Brain microvascular endothelial cell (primary cell): ENCODE measurements around the gene PRKN.

Experiments
- DNase-seq: peaks from one replicate; pipeline ENCODE4 v3.0.0-alpha.2; 2020
- H3K27ac ChIP-seq: fragments of 250-450 bp; sonication (Bioruptor Pico); 2 replicates; pipeline ENCODE4 v1.5.1; 2020; ENCODE audit warnings: mild to moderate bottlenecking, moderate library complexity
- H3K27me3 ChIP-seq: fragments of 250-450 bp; sonication (Bioruptor Pico); replicated peaks from 2 replicates; pipeline ENCODE4 v1.5.1; 2020; ENCODE audit warnings: mild to moderate bottlenecking
- H3K36me3 ChIP-seq: fragments of 250-450 bp; sonication (Bioruptor Pico); replicated peaks from 2 replicates; pipeline ENCODE4 v1.5.1; 2020; ENCODE audit warnings: mild to moderate bottlenecking
- H3K4me3 ChIP-seq: 2 replicates; pipeline ENCODE4 v1.5.1; 2011; ENCODE audit warnings: low read depth, mild to moderate bottlenecking, control low read depth, low read length, moderate library complexity
- in situ Hi-C: cut with HindIII; loops from 2 replicates; pipeline ENCODE4 v1.10.0; 2017; ENCODE audit warnings: low sequenced_read_pairs, low pct_ligation_motif_present
- TF ChIP-seq, protein P1 (sequence below): IDR thresholded peaks from 2 replicates; pipeline ENCODE4 v1.5.1; 2011; ENCODE audit warnings: low read depth, mild to moderate bottlenecking, moderate library complexity, low read length, control low read depth, inconsistent platforms; ENCODE audit errors: missing control alignments

Gene PRKN

DNA sequence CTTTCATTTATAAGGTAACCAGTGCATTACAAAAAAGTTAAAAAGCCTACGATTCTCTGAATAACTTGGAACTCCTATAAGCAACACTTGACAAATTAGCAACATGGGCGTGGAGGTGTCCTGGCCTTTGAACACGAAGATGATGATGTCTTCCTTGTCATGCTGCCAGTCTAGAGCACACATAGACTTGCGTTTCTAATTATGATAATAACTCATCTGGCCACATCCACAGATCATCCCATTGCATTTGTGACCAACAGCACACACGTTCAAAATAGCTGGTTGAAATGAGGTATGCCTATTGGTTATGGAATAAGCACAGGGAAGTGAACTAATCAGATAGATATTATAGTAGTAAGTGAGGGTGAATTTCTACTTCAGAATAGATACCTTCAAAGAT, 608.9 kb downstream of the PRKN start:
- H3K4me3 ChIP-seq: no peak overlapping the region
- no peak overlapping the region for H3K27ac ChIP-seq
- TF ChIP-seq, protein P1, sequence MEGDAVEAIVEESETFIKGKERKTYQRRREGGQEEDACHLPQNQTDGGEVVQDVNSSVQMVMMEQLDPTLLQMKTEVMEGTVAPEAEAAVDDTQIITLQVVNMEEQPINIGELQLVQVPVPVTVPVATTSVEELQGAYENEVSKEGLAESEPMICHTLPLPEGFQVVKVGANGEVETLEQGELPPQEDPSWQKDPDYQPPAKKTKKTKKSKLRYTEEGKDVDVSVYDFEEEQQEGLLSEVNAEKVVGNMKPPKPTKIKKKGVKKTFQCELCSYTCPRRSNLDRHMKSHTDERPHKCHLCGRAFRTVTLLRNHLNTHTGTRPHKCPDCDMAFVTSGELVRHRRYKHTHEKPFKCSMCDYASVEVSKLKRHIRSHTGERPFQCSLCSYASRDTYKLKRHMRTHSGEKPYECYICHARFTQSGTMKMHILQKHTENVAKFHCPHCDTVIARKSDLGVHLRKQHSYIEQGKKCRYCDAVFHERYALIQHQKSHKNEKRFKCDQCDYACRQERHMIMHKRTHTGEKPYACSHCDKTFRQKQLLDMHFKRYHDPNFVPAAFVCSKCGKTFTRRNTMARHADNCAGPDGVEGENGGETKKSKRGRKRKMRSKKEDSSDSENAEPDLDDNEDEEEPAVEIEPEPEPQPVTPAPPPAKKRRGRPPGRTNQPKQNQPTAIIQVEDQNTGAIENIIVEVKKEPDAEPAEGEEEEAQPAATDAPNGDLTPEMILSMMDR: no peak
- no peaks in the 10 kb centered on the region for H3K27me3 ChIP-seq
- DNase-seq: no peak
- H3K36me3 ChIP-seq: no peaks in the 10 kb centered on the region
- in situ Hi-C loops: no loop called here

DNA sequence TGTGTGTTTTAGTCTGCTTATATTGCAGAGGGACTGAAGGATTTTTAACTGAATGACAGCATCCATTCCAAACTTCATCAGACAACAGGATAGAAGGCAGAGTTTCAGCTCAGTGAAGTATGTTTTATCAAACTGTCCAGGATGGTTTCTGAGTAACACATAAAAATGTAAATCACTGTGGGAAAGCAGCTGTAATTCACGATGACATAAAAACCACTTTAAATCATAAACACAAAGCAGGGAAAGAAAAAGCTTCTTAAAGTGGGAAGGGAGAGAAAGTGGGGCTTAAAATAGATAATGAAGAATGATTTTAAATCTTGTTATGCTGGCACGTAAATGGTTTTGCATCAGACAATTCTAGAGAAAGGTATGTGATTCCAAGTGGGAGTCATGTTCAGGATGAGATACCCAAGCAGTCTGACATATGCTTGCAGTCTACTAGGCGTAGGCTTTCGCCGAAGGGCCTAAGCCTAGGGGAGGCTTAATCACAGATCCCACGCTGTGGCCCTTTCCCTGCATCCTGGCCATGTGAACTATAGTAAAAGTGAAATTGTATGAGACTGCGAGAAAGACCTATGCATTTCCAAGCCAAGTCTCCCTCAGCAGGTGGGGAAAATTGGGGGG, 610.6 kb downstream of the PRKN start:
- Histone ChIP-seq H3K27me3 (no peaks in the 10 kb centered on the region), H3K27ac (no peak overlapping the region), H3K36me3 (no peaks in the 10 kb centered on the region), H3K4me3 (no peak overlapping the region)
- TF ChIP-seq, protein P1: no peak
- no peak for DNase-seq
- in situ Hi-C loops: no loop called here

DNA sequence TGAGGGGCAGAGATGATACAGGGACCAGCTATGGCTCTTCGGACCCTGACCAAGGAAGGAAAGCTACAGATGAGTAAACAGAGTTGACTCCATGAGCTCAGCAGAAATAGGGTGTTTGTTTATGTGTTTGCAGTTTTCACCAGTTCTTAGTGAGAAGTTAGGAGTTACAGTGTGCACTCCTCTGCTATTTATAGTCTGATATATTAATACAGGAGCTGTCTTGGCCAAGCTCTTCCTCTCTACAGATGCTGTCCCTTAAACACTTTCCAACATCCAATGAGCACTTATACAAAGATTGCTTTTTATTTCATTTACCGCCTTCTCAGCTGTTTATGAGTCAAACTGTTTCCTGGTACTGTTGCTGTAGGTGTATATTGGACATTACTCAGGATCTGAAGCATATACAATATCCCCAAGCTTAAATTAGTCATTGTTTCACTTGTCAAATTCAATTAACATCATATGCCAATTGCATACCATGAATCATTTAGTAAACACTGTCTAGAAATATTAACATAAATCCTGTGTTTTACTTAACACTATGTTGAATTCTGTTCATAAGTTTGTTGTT, 618.0 kb downstream of the PRKN start:
- no peak overlapping the region for H3K4me3 ChIP-seq
- in situ Hi-C loops: no loop called here
- TF ChIP-seq, protein P1: no peak
- H3K27me3 ChIP-seq: no peaks in the 10 kb centered on the region
- DNase-seq: no peak
- no peak overlapping the region for H3K27ac ChIP-seq
- H3K36me3 ChIP-seq: no peaks in the 10 kb centered on the region

DNA sequence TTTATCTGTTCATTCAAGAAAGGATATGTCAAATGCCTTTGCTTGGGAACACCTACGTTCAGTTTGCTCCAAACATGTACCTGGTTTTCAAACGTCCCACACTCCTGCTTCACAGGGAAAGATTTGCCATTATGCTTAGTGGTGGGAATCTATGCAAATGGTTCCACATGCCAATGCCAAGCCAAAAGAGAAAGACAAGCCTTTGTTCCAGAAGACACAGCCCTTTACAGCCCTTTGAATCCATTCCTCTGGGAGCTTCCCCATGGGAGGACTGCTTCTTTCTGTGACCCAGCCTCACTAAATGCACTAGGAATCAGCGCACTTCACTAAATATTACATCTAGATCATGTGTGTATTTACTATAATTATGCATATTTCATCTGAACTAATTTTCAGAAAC, 619.5 kb downstream of the PRKN start:
- no peak overlapping the region for H3K4me3 ChIP-seq
- no peak for DNase-seq
- no peaks in the 10 kb centered on the region for H3K27me3 ChIP-seq
- TF ChIP-seq, protein P1: no peak
- H3K36me3 ChIP-seq: no peaks in the 10 kb centered on the region
- in situ Hi-C loops: no loop called here
- no peak overlapping the region for H3K27ac ChIP-seq

DNA sequence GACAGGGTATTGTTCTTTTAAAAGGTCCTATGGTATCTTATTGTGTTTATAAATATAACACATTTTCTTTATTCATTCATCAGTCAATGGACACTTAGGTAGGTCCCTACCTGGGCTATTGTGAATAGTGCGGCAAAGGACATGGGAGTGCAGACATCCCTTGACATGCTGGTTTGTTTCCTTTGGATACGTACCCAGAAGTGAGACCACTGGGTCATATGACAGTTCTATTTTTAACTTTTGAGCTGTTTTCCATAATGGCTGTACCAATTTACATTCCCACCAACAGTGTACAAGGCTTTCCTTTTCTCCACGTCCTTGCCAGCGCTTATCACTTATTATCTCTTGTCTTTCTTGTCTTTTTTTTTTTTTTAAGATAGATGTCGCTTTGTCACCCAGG, 627.5 kb downstream of the PRKN start:
- TF ChIP-seq, protein P1: no peak
- Histone ChIP-seq H3K27me3 (no peaks in the 10 kb centered on the region), H3K4me3 (no peak overlapping the region), H3K36me3 (no peaks in the 10 kb centered on the region), H3K27ac (peak overlapping the region; percentile 73)
- in situ Hi-C loops: no loop called here
- DNase-seq: peak; percentile 45

DNA sequence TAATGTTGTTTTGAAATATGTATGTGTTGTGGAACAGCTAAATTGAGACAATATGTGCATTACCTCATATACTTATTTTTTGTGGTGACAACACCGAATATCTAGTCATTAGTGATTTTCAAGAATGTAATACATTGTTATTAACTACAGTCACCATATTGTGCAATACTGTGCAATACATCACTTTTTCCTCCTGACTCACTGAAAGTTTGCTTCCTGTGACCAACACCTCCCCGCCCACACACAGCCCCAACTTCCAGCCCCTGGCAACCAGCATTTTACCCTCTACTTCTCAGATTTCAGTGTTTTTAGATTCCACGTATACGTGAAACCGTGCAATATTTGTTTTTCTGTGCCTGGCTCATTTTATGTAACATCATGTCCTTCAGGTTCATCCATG, 627.9 kb downstream of the PRKN start:
- no peaks in the 10 kb centered on the region for H3K27me3 ChIP-seq
- TF ChIP-seq, protein P1: no peak
- H3K36me3 ChIP-seq: no peaks in the 10 kb centered on the region
- H3K27ac ChIP-seq: peak overlapping the region; percentile 73
- no peak overlapping the region for H3K4me3 ChIP-seq
- DNase-seq: peak; percentile 89
- in situ Hi-C loops: no loop called here
